Endodermal cell (in vitro differentiated cells): ENCODE measurements around the gene PDHX. TPM values are rescaled to one million over a fixed set of nuclear protein-coding genes. Genes with fewer than 3 reads are reported as not detected.

ENCODE experiments used
- DNase-seq: peaks from one replicate; pipeline ENCODE4 v3.0.0-alpha.2; 2017
- H3K27ac ChIP-seq: 2 replicates; pipeline ENCODE4 v1.5.1; 2013; ENCODE audit warnings: mild to moderate bottlenecking, low read depth, low read length, moderate library complexity
- H3K27me3 ChIP-seq: 2 replicates; pipeline ENCODE4 v1.6.1; 2013; ENCODE audit warnings: mild to moderate bottlenecking, low read length, moderate library complexity; ENCODE audit not compliant: insufficient read depth, control insufficient read depth, poor library complexity, severe bottlenecking
- H3K36me3 ChIP-seq: 2 replicates; pipeline ENCODE4 v1.7.0; 2013; ENCODE audit warnings: mild to moderate bottlenecking, low read length, moderate library complexity; ENCODE audit not compliant: control insufficient read depth, insufficient read depth
- H3K4me1 ChIP-seq: one replicate; pipeline ENCODE4 v1.7.0; 2013; ENCODE audit warnings: low read length; ENCODE audit not compliant: control insufficient read depth, insufficient read depth
- H3K4me3 ChIP-seq: 2 replicates; pipeline ENCODE4 v1.5.1; 2013; ENCODE audit warnings: mild to moderate bottlenecking, low read length, moderate library complexity
- H3K9ac ChIP-seq: 2 replicates; pipeline ENCODE4 v1.6.1; 2013; ENCODE audit warnings: mild to moderate bottlenecking, low read length, moderate library complexity; ENCODE audit not compliant: poor library complexity, severe bottlenecking; ENCODE audit errors: extremely low read depth
- H3K9me3 ChIP-seq: 2 replicates; pipeline ENCODE4 v1.6.1; 2013; ENCODE audit warnings: mild to moderate bottlenecking, low read length, moderate library complexity; ENCODE audit not compliant: control insufficient read depth
- H3K27ac Mint-ChIP-seq: 2 replicates; pipeline ENCODE4 v1.8.0; 2020; ENCODE audit warnings: mixed read lengths
- H3K27me3 Mint-ChIP-seq: 2 replicates; pipeline ENCODE4 v1.8.0; 2021; ENCODE audit warnings: mild to moderate bottlenecking, mixed read lengths; ENCODE audit not compliant: insufficient read depth
- H3K36me3 Mint-ChIP-seq: 2 replicates; pipeline ENCODE4 v1.8.0; 2020; ENCODE audit warnings: low read depth, mixed read lengths
- H3K4me1 Mint-ChIP-seq: 2 replicates; pipeline ENCODE4 v1.8.0; 2020; ENCODE audit warnings: mixed read lengths
- H3K4me3 Mint-ChIP-seq: 2 replicates; pipeline ENCODE4 v1.8.0; 2020; ENCODE audit warnings: mild to moderate bottlenecking, moderate library complexity, mixed read lengths
- H3K9me3 Mint-ChIP-seq: 2 replicates; pipeline ENCODE4 v1.8.0; 2020; ENCODE audit warnings: mild to moderate bottlenecking, mixed read lengths
- WGBS, 2 experiments: methylation state at CpG; one replicate each; pipeline versions ENCODE4 v1.1.5 to v1.1.7; 2013; ENCODE audit warnings: missing lambda C conversion rate in 2 of 2, mixed read lengths in 1 of 2; ENCODE audit not compliant: insufficient coverage in 1 of 2, insufficient read length in 1 of 2; 5-methylcytosine and 5-hydroxymethylcytosine counted together
- total RNA-seq, 2 donors: library from RNA; stranded (reverse); fragmentation: NEBNext Ultra II Directional in 1 of 2; extraction: Animal tissue kit (Norgen Biotek cat#: 25700) in 1 of 2; gene quantifications; 2 replicates in 1 of 2; 3 replicates in 1 of 2; pipeline ENCODE4 v1.2.1, GENCODE V29; 2021
- TF ChIP-seq, protein P1 (sequence below): fragments of 200-600 bp; sonication (generic); conservative IDR thresholded peaks from 2 replicates; pipeline ENCODE4 v1.5.0; 2021; ENCODE audit warnings: antibody characterized with exemption, mild to moderate bottlenecking

The PDHX gene
- total RNA-seq, 2 donors from 2014 or later: 42.0 to 48.6 TPM

GRCh38 chr11:34909415-34909814 is 7.0 kb upstream of the PDHX start:
- WGBS, 2 experiments: 75 to 78% methylated on average over 6 of the region's 6 CpGs
- H3K36me3 Mint-ChIP-seq: peaks cover 23% of the 10 kb centered on the region

GRCh38 chr11:34909955-34910354 is 6.5 kb upstream of the PDHX start:
- H3K27ac ChIP-seq: no peak overlapping the region
- 88% methylated on average over 4 of the region's 4 CpGs for WGBS, 2 experiments
- DNase-seq: no peak
- H3K9me3 Mint-ChIP-seq: no peaks in the 10 kb centered on the region
- peaks cover 6% of the 10 kb centered on the region for H3K9me3 ChIP-seq
- peaks cover under 1% of the 10 kb centered on the region for H3K4me1 Mint-ChIP-seq
- peaks cover 34% of the 10 kb centered on the region for H3K36me3 ChIP-seq
- H3K4me1 ChIP-seq: no peaks in the 10 kb centered on the region
- H3K27ac Mint-ChIP-seq: no peak overlapping the region
- TF ChIP-seq, protein P1, sequence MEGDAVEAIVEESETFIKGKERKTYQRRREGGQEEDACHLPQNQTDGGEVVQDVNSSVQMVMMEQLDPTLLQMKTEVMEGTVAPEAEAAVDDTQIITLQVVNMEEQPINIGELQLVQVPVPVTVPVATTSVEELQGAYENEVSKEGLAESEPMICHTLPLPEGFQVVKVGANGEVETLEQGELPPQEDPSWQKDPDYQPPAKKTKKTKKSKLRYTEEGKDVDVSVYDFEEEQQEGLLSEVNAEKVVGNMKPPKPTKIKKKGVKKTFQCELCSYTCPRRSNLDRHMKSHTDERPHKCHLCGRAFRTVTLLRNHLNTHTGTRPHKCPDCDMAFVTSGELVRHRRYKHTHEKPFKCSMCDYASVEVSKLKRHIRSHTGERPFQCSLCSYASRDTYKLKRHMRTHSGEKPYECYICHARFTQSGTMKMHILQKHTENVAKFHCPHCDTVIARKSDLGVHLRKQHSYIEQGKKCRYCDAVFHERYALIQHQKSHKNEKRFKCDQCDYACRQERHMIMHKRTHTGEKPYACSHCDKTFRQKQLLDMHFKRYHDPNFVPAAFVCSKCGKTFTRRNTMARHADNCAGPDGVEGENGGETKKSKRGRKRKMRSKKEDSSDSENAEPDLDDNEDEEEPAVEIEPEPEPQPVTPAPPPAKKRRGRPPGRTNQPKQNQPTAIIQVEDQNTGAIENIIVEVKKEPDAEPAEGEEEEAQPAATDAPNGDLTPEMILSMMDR: no peak
- no peaks in the 10 kb centered on the region for H3K27me3 ChIP-seq
- H3K4me3 Mint-ChIP-seq: no peak overlapping the region
- H3K9ac ChIP-seq: no peak overlapping the region
- H3K27me3 Mint-ChIP-seq: no peaks in the 10 kb centered on the region
- peaks cover 23% of the 10 kb centered on the region for H3K36me3 Mint-ChIP-seq
- no peak overlapping the region for H3K4me3 ChIP-seq

More at GRCh38 chr11:34909415-34909814, 7.0 kb upstream of the PDHX start:
- H3K27me3 ChIP-seq: no peaks in the 10 kb centered on the region
- no peak for DNase-seq
- Mint-ChIP-seq H3K4me1 (no peaks in the 10 kb centered on the region), H3K4me3 (no peak overlapping the region), H3K27me3 (no peaks in the 10 kb centered on the region), H3K27ac (no peak overlapping the region), H3K9me3 (no peaks in the 10 kb centered on the region)
- H3K9ac ChIP-seq: no peak overlapping the region
- H3K27ac ChIP-seq: no peak overlapping the region
- H3K4me3 ChIP-seq: no peak overlapping the region
- peaks cover 34% of the 10 kb centered on the region for H3K36me3 ChIP-seq
- TF ChIP-seq, protein P1: no peak
- no peaks in the 10 kb centered on the region for H3K4me1 ChIP-seq
- peaks cover 6% of the 10 kb centered on the region for H3K9me3 ChIP-seq

DNA sequence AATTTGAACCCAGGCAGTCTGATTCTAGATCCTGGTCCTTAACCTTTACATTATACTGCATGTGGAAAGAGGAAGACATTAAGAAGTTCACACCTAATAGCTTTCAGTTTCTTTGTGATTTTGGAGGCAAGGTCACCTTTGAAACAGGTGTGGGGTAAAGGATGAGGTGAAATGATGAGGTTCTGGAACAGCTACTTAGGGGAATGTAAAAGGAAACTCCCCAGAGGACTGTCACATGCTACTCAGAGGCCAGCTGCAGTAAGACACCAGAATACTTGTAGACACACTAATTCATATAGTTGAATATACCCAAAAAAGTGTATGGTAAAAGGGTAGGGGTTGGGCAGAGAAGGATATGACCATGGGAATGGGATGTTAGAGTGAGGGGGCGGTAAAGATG is 5.6 kb upstream of the PDHX start:
- peaks cover 25% of the 10 kb centered on the region for H3K36me3 Mint-ChIP-seq
- Histone ChIP-seq H3K9me3 (peaks cover 6% of the 10 kb centered on the region), H3K9ac (no peak overlapping the region), H3K36me3 (peaks cover 31% of the 10 kb centered on the region), H3K4me3 (no peak overlapping the region), H3K27ac (no peak overlapping the region), H3K4me1 (no peaks in the 10 kb centered on the region), H3K27me3 (no peaks in the 10 kb centered on the region)
- no peak overlapping the region for H3K4me3 Mint-ChIP-seq
- TF ChIP-seq, protein P1: no peak
- DNase-seq: no peak
- no peaks in the 10 kb centered on the region for H3K9me3 Mint-ChIP-seq
- no peaks in the 10 kb centered on the region for H3K27me3 Mint-ChIP-seq
- 100% methylated on average over 1 of the region's 1 CpG for WGBS, 2 experiments
- no peak overlapping the region for H3K27ac Mint-ChIP-seq
- H3K4me1 Mint-ChIP-seq: peaks cover 6% of the 10 kb centered on the region
